GM19372 (cell line): ENCODE data around the gene SETD6.

Experiments
- ATAC-seq: cut with Tn5 transposase; IDR thresholded peaks from one replicate; pipeline ENCODE4 v1.9.1; 2021; ENCODE audit warnings: mild to moderate bottlenecking, low read depth, moderate library complexity; ENCODE audit not compliant: unreplicated experiment

SETD6 gene

DNA sequence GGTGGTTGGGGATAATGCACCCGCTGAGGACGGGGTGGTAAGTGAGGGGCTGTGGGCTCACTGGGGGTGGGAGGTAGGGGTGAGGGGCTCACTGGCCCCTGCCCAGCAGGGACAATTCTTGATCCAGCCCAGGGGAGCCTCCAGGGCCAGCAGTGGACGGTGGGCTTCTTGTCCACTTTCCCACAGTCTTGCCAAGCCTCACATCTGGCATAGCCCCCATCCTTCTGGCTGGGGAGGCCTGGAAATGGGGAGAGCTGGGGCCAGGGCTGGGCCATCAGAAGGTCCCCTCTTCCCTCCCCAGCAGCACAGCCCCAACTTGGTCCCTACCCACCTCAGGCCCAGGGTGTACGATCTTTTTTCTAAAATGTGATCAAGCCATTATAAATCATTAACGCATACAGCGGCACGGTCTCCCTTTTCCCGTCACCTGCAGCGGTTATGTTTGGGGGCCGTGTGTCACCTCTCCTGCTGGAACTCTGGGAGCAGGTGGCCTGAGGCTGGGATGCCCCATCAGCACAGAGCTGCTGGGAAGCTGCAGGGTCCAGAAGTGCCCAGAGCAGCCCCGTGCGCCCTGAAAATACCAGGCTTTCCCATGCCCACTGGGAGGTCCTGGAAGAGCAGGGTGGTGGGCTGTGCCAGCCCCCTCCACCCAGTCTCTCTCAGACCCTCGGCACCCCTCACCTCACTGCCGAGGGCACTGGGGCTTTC is 7.2 kb upstream of the SETD6 start:
- ATAC-seq: no peak

DNA sequence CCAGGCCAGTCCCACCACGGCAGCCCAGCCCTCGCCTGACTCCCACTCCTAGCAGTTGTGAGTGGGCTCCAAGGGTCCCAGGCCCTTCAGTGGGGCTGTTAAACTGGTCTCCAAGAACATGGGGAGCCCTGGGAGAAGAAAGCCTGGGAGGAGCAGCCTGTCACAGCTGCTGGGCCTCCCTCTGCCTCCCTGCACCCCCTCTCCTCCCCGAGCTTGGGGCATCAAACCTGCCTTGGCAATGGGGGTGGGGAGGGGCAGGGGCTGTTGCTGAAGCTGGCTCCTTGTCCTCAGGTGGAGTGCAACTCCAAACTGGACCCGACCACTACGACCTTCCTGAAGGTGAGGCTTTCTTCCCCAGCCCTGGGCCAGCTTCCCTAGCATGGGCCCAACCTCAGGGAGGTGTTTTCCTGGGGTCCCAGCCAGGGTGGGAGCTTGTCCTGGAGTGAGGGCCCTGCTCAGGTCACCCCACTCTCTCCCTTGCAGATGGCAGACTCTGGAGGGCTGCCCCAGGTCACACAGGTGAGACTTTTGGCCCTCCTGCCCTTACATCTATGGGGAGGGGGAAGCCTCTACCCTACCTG is 6.6 kb upstream of the SETD6 start:
- ATAC-seq: no peak

DNA sequence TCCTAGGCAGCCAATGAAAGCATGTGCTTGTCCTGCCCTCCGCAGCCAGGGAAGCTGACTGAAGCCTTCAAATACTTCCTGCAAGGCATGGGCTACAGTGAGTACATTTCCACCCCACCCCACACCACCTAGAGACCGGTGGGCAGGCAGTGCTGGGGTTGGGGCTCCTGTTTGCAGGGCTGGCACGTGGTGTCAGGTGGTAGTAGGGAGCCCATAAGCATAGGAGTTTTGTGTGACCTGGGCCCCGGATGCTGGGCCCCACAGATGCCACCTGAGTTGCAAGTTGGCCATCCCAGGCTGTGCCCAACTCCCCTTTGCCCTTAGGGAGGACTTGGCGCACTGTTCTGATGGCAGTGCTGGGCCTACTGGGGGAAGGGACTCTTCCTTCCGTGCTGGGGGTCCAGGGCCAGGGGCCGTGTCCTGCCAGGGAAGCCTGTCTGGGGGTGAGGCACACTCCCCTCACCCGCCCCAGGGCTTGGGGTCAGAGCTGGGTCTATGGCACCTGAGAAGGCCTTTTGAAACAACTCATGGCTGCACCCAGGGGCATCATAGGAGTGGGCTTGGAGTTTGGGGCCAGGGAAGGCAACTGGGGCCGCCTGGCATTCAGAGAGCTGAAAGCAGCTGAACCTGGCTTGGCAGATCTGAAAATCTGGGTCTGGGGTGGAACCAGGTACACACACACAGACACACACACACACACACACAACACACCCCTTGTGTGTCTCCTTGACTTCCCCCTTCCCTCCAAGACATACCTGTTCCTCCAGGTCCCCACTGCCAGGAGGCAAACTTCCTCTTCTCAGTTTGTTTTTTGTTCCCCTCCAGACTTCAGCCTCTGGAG is 5.8 kb upstream of the SETD6 start:
- ATAC-seq: no peak

DNA sequence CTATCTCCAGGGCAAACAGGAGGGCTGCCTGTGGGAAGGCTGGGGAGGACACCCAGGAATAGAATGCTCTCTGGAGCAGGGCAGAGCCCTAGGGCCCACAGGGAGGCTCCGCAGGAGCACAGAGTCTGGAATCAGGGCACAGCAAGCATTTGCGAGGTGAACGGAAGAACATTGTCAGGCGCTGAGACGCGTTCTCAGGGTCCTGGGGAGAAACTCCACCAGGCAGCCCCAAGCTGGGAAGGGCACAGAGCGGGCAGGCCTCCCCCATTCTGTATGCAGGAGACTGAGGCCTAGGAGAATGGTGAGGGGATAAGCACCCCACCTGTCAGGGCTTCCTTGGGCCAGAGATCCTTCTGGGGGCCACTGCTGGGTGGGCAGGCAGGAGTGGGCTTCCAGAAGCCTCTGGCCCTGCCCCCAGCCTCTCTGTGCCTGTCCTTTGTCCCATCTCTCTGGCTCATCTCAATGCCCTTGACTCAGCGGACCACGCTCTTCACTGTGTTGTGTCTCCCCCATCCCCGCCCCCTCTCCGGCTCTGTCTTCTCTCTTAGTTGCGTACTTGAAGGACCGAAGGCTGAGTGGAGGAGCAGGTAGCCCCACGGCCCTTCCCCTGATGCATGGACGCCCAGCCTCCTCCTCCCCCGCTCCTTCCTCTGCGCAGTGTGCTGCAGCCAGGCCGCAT is 5.1 kb upstream of the SETD6 start:
- no peak for ATAC-seq

DNA sequence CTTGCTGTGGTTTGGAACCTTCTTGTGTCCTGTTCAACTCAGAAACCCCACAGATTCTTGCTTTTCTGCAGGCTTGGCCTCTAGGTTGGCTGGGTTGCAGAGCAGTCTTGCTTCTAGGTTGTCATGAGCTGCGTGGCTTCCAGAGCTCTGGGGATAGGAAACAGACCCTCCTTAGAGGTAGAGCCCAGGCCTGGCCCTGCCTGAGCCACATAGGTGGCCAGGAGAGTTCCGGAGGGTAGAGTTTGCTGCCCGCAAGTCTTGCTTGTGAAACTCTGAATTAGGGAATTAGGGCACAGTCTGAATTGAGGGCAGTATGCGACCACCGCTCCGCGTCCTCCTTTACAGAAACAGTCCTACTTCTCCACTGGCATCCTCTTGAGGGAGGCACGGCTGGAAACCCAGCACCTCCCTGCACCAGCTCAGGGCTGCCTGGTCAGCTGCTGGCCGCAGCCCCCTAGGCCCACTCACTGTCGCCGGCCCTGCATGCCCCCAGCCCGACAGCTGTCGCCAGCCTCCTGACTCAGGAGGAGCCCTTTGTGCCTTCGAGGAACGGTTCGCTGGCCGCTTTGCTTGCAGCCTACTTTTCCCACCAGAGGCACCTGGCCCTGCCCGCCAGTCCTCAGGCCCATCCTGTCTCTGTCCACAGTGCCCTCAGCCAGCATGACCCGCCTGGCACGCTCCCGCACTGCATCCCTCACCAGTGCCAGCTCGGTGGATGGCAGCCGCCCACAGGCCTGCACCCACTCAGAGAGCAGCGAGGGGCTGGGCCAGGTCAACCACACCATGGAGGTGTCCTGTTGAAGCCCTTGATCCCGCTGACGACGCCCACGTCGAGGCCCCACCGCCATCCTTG is 4.3 kb upstream of the SETD6 start:
- no peak for ATAC-seq

DNA sequence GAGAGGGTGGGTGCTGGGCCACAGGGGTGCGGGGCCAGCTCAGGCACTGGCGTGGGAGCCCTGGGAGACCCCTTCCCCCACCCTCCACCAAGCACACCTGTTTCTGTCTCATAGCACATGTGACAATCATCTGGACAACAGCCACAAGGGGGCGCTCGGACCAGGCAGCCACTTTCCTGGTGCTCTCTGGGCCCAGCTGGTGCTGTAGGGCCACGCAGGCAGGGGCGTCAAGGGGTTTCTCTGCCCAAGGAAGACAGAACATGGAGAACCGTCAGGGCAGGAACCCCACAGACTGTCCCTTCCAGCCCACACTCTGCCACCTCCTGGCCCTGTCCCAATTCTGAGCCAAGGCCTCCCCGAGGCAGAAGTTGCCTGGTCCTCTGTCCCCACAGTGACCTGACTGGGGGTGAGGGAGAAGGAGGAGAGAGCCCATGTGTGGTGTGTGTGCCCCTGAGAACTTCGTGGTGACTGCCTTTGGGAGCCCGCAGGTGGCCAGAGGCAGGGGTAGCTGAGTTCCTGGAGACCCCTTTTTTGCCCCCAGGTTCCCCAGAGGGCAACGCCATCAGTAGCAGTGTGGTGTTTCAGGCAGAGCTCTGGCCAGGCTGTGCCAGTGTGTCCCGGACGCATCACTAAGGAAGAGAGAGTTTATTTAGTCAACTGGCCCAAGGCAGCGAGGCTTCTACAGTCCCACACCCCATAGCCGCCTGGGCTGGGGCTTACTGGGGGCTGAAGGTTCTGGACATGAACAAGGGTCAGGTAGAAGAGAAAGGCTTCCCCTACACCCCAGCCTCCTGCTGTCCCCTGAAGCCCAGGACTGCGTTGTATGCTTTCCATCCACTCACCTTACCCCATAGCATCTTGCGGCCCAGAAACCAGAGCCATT is 3.1 kb upstream of the SETD6 start:
- ATAC-seq: peak; percentile 42

DNA sequence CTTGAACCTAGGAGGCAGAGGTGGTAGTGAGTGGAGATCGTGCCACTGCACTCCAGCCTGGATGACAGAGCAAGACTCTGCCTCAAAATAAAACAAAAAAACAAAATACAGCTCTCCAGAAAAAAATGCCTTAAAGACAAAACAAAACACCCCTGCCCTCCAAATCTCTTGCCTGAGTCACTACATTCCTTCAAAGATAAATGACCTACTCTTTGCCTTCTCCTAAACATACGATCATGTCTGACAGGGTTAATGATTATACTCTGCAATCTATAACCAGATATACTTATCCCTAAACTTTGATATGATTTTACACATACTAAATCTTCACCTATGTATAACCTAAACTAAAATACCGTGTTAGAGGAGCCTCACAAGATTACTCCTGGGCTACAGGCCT is 1.4 kb upstream of the SETD6 start:
- no peak for ATAC-seq

DNA sequence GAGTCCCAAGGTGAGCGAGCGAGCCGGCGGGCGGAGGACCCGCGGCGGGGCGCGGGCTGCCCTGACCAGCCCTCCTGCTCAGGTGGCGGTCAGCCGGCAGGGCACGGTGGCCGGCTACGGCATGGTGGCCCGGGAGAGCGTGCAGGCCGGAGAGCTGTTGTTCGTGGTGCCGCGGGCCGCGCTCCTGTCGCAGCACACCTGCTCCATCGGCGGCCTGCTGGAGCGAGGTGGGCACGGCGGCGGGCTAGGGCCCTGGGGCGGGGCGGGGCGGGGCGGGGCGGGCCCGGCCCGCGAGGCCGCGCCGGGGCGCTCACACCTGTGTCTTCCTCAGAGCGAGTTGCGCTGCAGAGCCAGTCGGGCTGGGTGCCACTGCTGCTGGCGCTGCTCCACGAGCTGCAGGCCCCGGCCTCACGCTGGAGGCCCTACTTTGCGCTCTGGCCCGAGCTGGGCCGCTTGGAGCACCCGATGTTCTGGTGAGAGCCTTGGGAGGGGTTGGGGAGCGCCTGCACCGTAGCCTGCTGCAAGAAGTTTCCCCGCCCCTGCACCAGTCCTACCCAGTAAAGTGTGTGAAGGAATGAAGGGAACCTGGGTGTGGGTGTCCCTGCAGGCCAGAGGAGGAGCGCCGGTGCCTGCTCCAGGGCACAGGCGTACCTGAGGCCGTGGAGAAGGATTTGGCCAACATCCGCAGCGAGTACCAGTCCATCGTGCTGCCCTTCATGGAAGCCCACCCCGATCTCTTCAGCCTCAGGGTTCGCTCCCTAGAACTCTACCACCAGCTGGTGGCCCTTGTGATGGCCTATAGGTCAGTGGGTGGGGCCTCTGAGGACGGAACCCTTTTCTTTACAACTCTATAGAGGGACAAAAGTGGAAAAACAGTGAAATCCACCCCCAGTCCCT is 802 bp downstream of the SETD6 start:
- peak; percentile 38 for ATAC-seq

DNA sequence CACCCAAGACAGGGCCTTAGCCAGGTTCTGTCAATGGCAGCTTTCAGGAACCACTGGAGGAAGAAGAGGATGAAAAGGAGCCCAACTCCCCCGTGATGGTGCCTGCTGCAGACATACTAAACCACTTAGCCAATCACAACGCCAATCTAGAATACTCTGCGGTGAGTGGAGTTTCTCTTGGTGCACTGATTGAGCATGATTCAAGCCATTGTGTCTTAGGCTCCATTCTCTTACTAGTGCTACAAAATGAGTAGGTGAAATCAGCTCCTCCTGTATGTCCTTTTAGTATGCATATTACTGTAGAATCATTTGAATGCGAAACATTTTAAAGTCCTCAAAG is 1.4 kb downstream of the SETD6 start:
- no peak for ATAC-seq

DNA sequence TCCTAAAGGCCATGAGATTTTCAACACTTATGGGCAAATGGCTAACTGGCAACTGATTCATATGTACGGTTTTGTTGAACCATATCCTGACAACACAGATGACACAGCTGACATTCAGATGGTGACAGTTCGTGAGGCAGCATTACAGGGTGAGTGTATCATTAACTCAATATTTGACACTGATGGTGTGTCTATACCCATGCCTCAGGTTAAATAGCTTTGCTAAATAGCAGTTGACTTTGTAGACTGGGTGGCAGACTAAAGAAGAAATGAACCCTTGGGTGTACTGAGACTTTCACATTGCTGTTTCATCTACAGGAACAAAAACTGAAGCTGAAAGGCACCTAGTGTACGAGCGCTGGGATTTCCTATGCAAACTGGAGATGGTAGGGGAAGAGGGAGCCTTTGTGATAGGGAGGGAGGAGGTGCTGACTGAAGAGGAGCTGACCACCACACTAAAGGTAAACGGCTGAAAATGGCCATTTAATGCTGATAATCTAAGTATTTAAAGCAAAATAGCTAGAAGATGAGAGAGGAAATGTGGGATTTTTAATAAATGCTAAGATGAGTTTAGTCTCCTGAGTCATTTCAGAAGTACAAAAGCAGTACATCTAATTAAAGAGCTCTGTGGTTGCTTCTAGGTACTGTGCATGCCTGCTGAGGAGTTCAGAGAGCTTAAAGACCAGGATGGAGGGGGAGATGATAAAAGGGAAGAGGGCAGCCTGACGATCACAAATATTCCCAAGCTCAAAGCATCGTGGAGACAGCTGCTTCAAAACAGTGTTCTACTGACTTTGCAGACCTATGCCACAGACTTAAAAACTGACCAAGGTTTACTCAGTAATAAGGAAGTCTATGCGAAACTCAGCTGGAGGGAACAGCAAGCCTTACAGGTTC is 3.0 kb downstream of the SETD6 start:
- no peak for ATAC-seq

DNA sequence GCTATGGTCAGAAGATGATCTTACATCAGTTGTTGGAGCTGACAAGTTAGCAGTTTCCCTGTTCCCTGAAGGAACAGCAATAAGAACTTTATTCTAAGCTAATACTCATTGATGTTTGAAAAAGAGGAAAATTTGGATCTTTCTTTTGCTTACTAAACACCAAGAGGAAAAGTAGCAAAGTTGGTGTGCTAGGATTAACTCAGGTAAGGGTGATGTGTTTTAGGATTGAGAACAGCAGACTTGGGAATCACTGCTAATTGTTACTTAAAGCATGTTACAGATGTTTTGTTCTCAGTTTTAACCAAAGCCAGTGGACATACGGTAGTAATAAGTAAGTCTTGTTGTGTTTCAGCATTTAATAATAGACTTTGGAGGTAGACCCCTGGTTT is 3.7 kb downstream of the SETD6 start:
- no peak for ATAC-seq

DNA sequence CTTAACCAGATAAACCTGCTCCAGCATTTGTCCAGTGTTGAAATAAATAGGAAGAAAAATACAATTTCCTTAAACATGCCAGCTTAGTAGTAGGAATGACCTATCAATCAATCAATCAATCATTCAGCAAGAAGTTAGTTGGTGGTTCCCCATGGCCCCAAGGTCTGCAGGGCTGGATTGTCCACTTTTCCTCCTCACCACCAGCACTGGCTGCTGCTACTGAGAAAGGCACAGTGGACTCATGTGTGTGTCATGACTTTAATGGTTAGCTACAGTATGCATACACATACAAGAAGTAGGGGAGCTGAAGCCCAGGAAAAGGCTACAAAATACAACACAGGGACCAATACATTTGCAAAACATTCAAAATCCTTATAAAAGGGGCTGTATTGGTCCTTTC is 4.4 kb downstream of the SETD6 start:
- no peak for ATAC-seq

DNA sequence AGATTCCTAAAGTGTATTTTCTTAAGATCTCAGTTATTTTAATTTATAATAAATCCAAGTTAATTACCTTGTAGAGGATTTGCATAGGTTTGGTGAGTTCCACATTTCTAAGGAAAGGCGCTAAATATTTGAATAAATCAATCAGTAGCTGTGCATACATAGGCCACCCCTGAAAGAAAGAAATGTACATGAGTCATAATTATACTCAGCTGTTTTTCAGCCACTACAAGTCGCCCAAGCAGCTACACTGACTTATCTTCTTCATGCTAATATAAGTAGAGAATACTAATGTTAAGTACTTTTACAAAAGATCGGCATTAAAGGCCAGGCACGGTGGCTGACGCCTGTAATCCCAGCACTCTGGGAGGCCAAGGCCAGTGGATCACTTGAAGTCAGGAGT is 14.9 kb downstream of the SETD6 start:
- no peak for ATAC-seq

DNA sequence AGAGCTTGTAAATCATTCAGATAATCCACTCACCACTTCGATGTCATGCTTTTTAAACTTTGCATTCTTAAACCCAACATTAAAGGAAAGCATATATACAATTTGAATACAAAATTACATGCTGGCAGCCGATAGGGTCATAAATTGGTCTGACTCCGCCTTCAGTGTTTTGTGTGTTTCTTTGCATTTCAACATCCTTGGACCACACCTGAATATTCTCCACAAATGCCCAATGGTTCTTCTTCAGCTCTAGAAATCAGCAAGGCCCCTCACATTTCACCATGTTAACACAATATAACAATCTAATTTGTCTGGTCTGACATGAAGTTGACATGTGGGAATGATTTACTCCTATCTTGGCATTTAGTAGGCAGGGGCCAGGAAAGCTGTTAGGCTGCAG is 17.1 kb downstream of the SETD6 start:
- no peak for ATAC-seq

DNA sequence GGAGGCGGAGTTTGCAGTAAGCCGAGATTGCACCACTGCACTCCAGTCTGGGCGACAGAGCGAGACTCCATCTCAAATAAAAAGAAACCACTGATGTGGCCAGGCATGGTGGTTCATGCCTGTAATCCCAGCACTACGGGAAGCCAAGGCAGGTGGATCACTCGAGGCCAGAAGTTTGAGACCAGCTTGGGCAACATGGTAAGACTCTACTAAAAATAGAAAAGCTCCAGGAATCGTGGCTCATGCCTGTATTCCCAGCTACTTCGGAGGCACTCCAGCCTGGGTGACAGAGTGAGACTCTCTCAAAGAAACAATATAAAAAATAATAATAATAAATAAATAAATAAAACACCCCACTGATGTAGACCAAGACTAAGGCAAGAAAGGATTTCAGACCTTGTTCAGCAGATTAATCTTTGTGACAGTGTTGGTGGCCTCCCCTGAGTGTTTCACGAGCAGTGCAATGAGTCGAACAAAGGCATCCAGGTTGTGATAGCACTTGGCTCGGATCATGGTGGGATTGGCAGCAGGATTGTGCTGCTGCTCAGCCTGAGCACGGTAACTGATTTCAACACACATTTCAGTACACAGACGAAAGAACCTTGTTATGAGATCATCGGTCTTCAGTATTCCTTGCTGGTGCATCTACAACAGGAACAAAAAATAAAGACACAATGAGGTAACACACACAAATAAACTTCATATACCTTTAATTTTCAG is 18.6 kb downstream of the SETD6 start:
- ATAC-seq: no peak

DNA sequence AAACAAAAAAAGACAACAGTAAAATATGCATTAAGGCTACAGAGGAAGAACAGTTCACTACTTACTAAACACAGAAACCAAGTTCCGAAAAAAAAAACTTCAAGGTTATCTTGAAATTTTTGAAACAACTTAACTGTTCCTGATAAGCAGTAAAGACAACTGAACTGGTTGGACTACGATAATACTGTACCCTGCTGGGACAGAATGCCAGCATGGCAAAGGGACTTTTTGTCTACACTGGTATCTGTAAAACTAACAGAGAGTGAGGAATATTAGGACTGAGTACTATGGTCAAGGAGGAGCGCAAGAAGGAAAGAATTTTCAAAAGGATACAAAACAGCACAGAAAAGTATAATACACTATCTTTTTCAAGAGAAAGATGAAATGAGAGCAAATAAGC is 19.8 kb downstream of the SETD6 start:
- no peak for ATAC-seq

DNA sequence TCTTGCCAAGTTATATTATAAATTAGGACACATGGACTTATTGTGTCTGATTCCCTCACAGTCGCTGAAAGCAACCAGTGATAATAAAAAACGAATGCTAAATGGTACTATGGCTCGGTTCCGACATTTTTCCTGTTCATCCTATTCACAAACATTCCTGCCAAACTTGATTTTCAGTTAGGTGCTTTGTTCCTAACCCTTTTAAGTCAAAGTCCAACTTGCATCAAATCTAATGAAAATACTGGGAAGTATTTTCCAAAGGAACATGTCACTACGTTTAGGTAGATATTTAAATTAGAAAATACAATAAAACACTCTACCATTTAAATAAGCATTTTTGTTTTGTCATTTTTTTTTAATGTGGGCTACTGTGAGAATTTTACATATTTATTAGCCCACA is 21.0 kb downstream of the SETD6 start:
- no peak for ATAC-seq
